22Rv1 (cell line): ENCODE results near the gene COMMD6.

Experiments used
- CTCF ChIP-seq: fragments of 450-650 bp; IDR thresholded peaks from 2 replicates; pipeline ENCODE4 v1.5.1; 2017; ENCODE audit warnings: mild to moderate bottlenecking
- ZFX ChIP-seq: fragments of 450-650 bp; IDR thresholded peaks from 2 replicates; pipeline ENCODE4 v1.6.1; 2017; ENCODE audit warnings: antibody characterized with exemption, borderline replicate concordance

GRCh38 chr13:75569576-75569975 is 31.9 kb upstream of the COMMD6 start:
- no peak for TF ChIP-seq CTCF
- no peak for TF ChIP-seq ZFX
